ENCODE results near the gene TTI1. TPM values are rescaled to one million over a fixed set of nuclear protein-coding genes. Genes with fewer than 3 reads are reported as not detected.
A peak's percentile ranks its signal among the peaks of the same experiment; 100 is the strongest.

The TTI1 gene
- polyA plus RNA-seq, 1 experiment = 15.1 TPM

GRCh38 chr20:37961066-37961465 lies 72.2 kb downstream of the TTI1 start:
- no peak for TF ChIP-seq CTCF (IDR thresholded peaks at IDR 0.05; ENCODE audit: low read depth, low read length)
- POLR2A ChIA-PET = no interaction called here
- Histone ChIP-seq H3K4me3 (ENCODE audit: low read depth, low read length) (no peak overlapping the region), H3K9me3 (ENCODE audit: control insufficient read depth, insufficient read depth, low read length) (no peaks in the 10 kb centered on the region), H3K27me3 (ENCODE audit: control insufficient read depth, insufficient read depth, low read length) (peaks cover 21% of the 10 kb centered on the region), H3K27ac (ENCODE audit: low read depth, low read length) (no peak overlapping the region)
- DNase-seq (ENCODE audit: low read depth, low spot score) = no peak
- CTCF ChIA-PET = no interaction called here

- no peak overlapping the region for H3K4me3 ChIP-seq (ENCODE audit: low read depth, low read length)
- POLR2A ChIA-PET = no interaction called here
- no peak for DNase-seq (ENCODE audit: low read depth, low spot score)
- no peak overlapping the region for H3K27ac ChIP-seq (ENCODE audit: low read depth, low read length)
- CTCF ChIA-PET = no interaction called here
- no peaks in the 10 kb centered on the region for H3K9me3 ChIP-seq (ENCODE audit: control insufficient read depth, insufficient read depth, low read length)
- H3K27me3 ChIP-seq (ENCODE audit: control insufficient read depth, insufficient read depth, low read length) = peaks cover 21% of the 10 kb centered on the region
- no peak for TF ChIP-seq CTCF (IDR thresholded peaks at IDR 0.05; ENCODE audit: low read depth, low read length)
These were observed 74.3 kb downstream of the TTI1 start for GRCh38 chr20:37958856-37959520.

- peak; percentile 24 for DNase-seq (ENCODE audit: low read depth, low spot score)
- CTCF ChIA-PET = no interaction called here
These were observed 77.1 kb downstream of the TTI1 start for GRCh38 chr20:37956107-37956585.

GRCh38 chr20:37955511-37955910 lies 77.7 kb downstream of the TTI1 start:
- Histone ChIP-seq H3K9me3 (ENCODE audit: control insufficient read depth, insufficient read depth, low read length) (no peaks in the 10 kb centered on the region; the same call in 1 of the 2 replicates), H3K4me3 (ENCODE audit: low read depth, low read length) (no peak overlapping the region), H3K27ac (ENCODE audit: low read depth, low read length) (no peak overlapping the region), H3K27me3 (ENCODE audit: control insufficient read depth, insufficient read depth, low read length) (peaks cover 25% of the 10 kb centered on the region)
- TF ChIP-seq CTCF (IDR thresholded peaks at IDR 0.05; ENCODE audit: low read depth, low read length) = no peak
- POLR2A ChIA-PET = no interaction called here
- DNase-seq (ENCODE audit: low read depth, low spot score) = no peak
- CTCF ChIA-PET = no interaction called here

More at GRCh38 chr20:37956107-37956585, 77.1 kb downstream of the TTI1 start:
- no peak overlapping the region for H3K27ac ChIP-seq (ENCODE audit: low read depth, low read length)
- no peaks in the 10 kb centered on the region; the same call in 1 of the 2 replicates for H3K9me3 ChIP-seq (ENCODE audit: control insufficient read depth, insufficient read depth, low read length)
- H3K4me3 ChIP-seq (ENCODE audit: low read depth, low read length) = no peak overlapping the region
- POLR2A ChIA-PET = no interaction called here
- TF ChIP-seq CTCF (IDR thresholded peaks at IDR 0.05; ENCODE audit: low read depth, low read length) = no peak
- H3K27me3 ChIP-seq (ENCODE audit: control insufficient read depth, insufficient read depth, low read length) = peaks cover 25% of the 10 kb centered on the region

- TF ChIP-seq CTCF (IDR thresholded peaks at IDR 0.05; ENCODE audit: low read depth, low read length) = no peak
- CTCF ChIA-PET = no interaction called here
- no peak overlapping the region for H3K27ac ChIP-seq (ENCODE audit: low read depth, low read length)
- POLR2A ChIA-PET = no interaction called here
- H3K9me3 ChIP-seq (ENCODE audit: control insufficient read depth, insufficient read depth, low read length) = no peaks in the 10 kb centered on the region; the same call in 1 of the 2 replicates
- no peak for DNase-seq (ENCODE audit: low read depth, low spot score)
- H3K4me3 ChIP-seq (ENCODE audit: low read depth, low read length) = no peak overlapping the region
- H3K27me3 ChIP-seq (ENCODE audit: control insufficient read depth, insufficient read depth, low read length) = peaks cover 25% of the 10 kb centered on the region
These were observed 78.6 kb downstream of the TTI1 start for GRCh38 chr20:37954626-37955025.

Measured in AG04450 (cell line).